Kidney (tissue), 14 donors: Measurements from ENCODE around the gene SFMBT2. TPM values are rescaled to one million over a fixed set of nuclear protein-coding genes. Genes with fewer than 3 reads are reported as not detected.
"Not testable (repeated sequence)": the region's sequence is repeated elsewhere in the genome, so short reads cannot be mapped to it uniquely, and the experiment has no call there.

ENCODE experiments used
- DNase-seq, 5 donors: peaks; one replicate each; pipeline ENCODE4 v3.0.0-alpha.2; 2013 to 2020
- FAIRE-seq: peaks from 2 replicates; lab custom pipeline; 2012; peaks lifted over from hg19 to GRCh38; lab: Jason Lieb, UNC
- H3K27ac ChIP-seq, 2 donors: one replicate each; pipeline ENCODE4 v1.7.0; 2013; ENCODE audit warnings: low read depth in 2 of 2, low read length in 2 of 2, inconsistent platforms in 1 of 2
- H3K27me3 ChIP-seq: one replicate; pipeline ENCODE4 v1.7.1; 2013; ENCODE audit warnings: low read length, inconsistent platforms; ENCODE audit not compliant: control insufficient read depth, insufficient read depth
- H3K36me3 ChIP-seq, 3 donors: one replicate each; pipeline versions ENCODE4 v1.7.0 to v1.7.1; 2013; ENCODE audit warnings: low read length in 3 of 3, control low read depth in 1 of 3, inconsistent platforms in 1 of 3; ENCODE audit not compliant: insufficient read depth in 3 of 3, control insufficient read depth in 2 of 3
- H3K4me1 ChIP-seq, 3 donors: one replicate each; pipeline versions ENCODE4 v1.7.0 to v1.7.1; 2013; ENCODE audit warnings: low read length in 3 of 3, inconsistent platforms in 1 of 3, low read depth in 1 of 3; ENCODE audit not compliant: control insufficient read depth in 2 of 3, insufficient read depth in 2 of 3
- H3K4me3 ChIP-seq, 3 donors: one replicate each; pipeline versions ENCODE4 v1.7.0 to v1.8.1; 2013; ENCODE audit warnings: low read length in 3 of 3, control low read depth in 1 of 3, inconsistent platforms in 1 of 3
- H3K9ac ChIP-seq, 3 donors: one replicate each; pipeline versions ENCODE4 v1.7.0 to v1.7.1; 2013; ENCODE audit warnings: low read length in 3 of 3, control low read depth in 1 of 3, inconsistent platforms in 1 of 3
- H3K9me3 ChIP-seq, 3 donors: one replicate each; pipeline versions ENCODE4 v1.7.0 to v1.7.1; 2013; ENCODE audit warnings: low read length in 3 of 3, control low read depth in 1 of 3, inconsistent platforms in 1 of 3; ENCODE audit not compliant: control insufficient read depth in 2 of 3, insufficient read depth in 1 of 3
- CTCF ChIP-seq: IDR thresholded peaks from 3 replicates; pipeline ENCODE4 v1.5.1; 2012; ENCODE audit warnings: mild to moderate bottlenecking, moderate library complexity, borderline replicate concordance; ENCODE audit not compliant: insufficient read depth; ENCODE audit errors: extremely low read depth
- intact Hi-C: fragments of 100-400 bp; cut with DNase I; formaldehyde crosslinking; loops from one replicate; pipeline ENCODE4 v1.11.1; 2022
- polyA plus RNA-seq: library from polyadenylated mRNA; stranded (reverse); fragments of 350-450 nt; fragmentation: Illumina TruSeq; extraction: RNeasy Lipid Tissue Mini Kit (QIAGEN cat#74804); gene quantifications from one replicate; pipeline ENCODE4 v1.2.3, GENCODE V29; 2014; ENCODE audit warnings: low read depth, low replicate concordance; ENCODE audit not compliant: insufficient read depth
- total RNA-seq: library from RNA; stranded (reverse); fragmentation: NEBNext Ultra II Directional; extraction: Animal tissue kit (Norgen Biotek cat#: 25700); gene quantifications from one replicate; pipeline ENCODE4 v1.2.1, GENCODE V29; 2021
- donor health status: control.
- donor health status: control.
- donor health status: control.
- donor health status: control.
- donor health status: control.
- donor health status: DM: yes; HTN: yes; CAD: no.
- donor health status: Normal renal cell carcinoma (clear cell type).

The SFMBT2 gene
- total and polyA plus RNA-seq, 2 donors from 2014 or later: 1.2 to 15.3 TPM

GRCh38 chr10:7194571-7194970 lies 216.3 kb downstream of the SFMBT2 start:
- no peak overlapping the region for H3K9ac ChIP-seq
- no peaks in the 10 kb centered on the region for H3K27me3 ChIP-seq
- no peak for FAIRE-seq
- DNase-seq: no peak
- intact Hi-C loops: no loop called here
- H3K4me1 ChIP-seq: no peaks in the 10 kb centered on the region
- H3K9me3 ChIP-seq: peaks cover 0 to 6% (median 0%) of the 10 kb centered on the region in 3 donors
- no peak for TF ChIP-seq CTCF
- no peak overlapping the region for H3K27ac ChIP-seq
- no peak overlapping the region for H3K4me3 ChIP-seq
- H3K36me3 ChIP-seq: peaks cover 0 to 8% (median 0%) of the 10 kb centered on the region in 3 donors

- no peak for TF ChIP-seq CTCF
- peaks cover 0 to 6% (median 0%) of the 10 kb centered on the region in 3 donors for H3K9me3 ChIP-seq
- H3K9ac ChIP-seq: no peak overlapping the region
- H3K4me3 ChIP-seq: no peak overlapping the region
- H3K27ac ChIP-seq: no peak overlapping the region
- DNase-seq (no peak), FAIRE-seq (no peak)
- no peaks in the 10 kb centered on the region for H3K4me1 ChIP-seq
- H3K27me3 ChIP-seq: no peaks in the 10 kb centered on the region
- intact Hi-C loops: no loop called here
- H3K36me3 ChIP-seq: peaks cover 0 to 8% (median 0%) of the 10 kb centered on the region in 3 donors
These were observed 217.5 kb downstream of the SFMBT2 start for GRCh38 chr10:7193369-7193768.

- peaks cover 0 to 6% (median 0%) of the 10 kb centered on the region in 3 donors for H3K9me3 ChIP-seq
- H3K4me3 ChIP-seq: no peak overlapping the region
- FAIRE-seq (no peak), DNase-seq (no peak)
- intact Hi-C loops: no loop called here
- no peak overlapping the region for H3K27ac ChIP-seq
- peaks cover 0 to 8% (median 0%) of the 10 kb centered on the region in 3 donors for H3K36me3 ChIP-seq
- H3K4me1 ChIP-seq: no peaks in the 10 kb centered on the region
- no peaks in the 10 kb centered on the region for H3K27me3 ChIP-seq
- TF ChIP-seq CTCF: no peak
- no peak overlapping the region for H3K9ac ChIP-seq
These were observed 217.9 kb downstream of the SFMBT2 start for GRCh38 chr10:7192831-7193361.

GRCh38 chr10:7192061-7192460 lies 218.8 kb downstream of the SFMBT2 start:
- FAIRE-seq: no peak
- Histone ChIP-seq H3K27ac (no peak overlapping the region), H3K4me3 (no peak overlapping the region), H3K27me3 (no peaks in the 10 kb centered on the region), H3K36me3 (peaks cover 0 to 7% (median 0%) of the 10 kb centered on the region in 3 donors), H3K4me1 (no peaks in the 10 kb centered on the region), H3K9ac (no peak overlapping the region), H3K9me3 (peaks cover 0 to 6% (median 0%) of the 10 kb centered on the region in 3 donors)
- no peak for DNase-seq
- TF ChIP-seq CTCF: no peak
- intact Hi-C loops: no loop called here

- H3K9ac ChIP-seq, H3K36me3 ChIP-seq, H3K4me1 ChIP-seq, intact Hi-C loops, H3K27me3 ChIP-seq, H3K27ac ChIP-seq, DNase-seq, FAIRE-seq, H3K9me3 ChIP-seq, H3K4me3 ChIP-seq: not testable (repeated sequence)
These were observed 220.1 kb downstream of the SFMBT2 start for GRCh38 chr10:7190772-7191171.
